Measurements from ENCODE around the gene ARMC9. TPM values are rescaled to one million over a fixed set of nuclear protein-coding genes. Genes with fewer than 3 reads are reported as not detected.
A peak's percentile ranks its signal among the peaks of the same experiment; 100 is the strongest.

Gene ARMC9
- total and polyA plus RNA-seq, 2 of the 13 experiments (the other 11 are each of a cell fraction or from before 2014, with no cell fraction given) = 9.1 to 12.8 TPM

DNA sequence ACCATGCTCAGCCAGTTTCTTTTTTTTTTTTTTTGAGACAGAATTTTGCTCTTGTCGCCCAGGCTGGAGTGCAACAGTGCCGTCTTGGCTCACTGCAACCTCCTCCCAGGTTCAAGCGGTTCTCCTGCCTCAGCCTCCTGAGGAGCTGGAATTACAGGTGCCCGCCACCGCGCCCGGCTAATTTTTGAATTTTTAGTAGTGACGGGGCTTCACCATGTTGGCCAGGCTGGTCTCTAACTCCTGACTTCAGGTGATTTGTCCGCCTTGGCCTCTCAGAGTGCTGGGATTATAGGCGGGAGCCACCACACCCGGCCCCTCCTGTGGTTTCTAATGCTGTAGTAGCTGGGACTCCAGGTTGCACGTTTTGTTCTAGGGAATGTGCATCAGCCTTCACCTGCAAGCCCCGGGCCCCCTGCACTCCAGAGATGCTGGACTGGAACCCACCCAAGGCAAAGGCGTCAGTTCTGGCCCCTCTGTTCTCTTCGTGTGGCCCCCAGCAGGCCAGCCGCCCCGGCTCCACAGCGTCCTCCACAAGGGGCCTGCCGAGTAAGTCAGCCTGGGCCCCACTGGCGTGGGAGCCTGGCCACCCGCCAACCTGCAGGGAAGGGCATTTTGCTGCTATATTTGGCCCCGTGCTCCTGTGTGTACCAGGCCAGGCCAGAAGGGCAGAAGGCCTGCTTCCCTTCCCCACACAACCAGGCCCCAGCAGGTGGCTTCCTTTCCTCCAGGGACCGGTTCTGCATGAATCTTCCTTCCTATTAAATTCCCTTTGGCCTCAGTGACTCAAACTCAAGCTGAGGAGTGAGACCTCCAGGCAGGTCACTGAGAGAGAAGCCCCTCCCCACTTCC is 171.4 kb downstream of the ARMC9 start (continued):
- TF ChIP-seq TRAFD1 (CRISPR knock-in tag; IDR thresholded peaks at IDR 0.05; ENCODE audit: borderline replicate concordance) (no peak), KDM5B (CRISPR knock-in tag; IDR thresholded peaks at IDR 0.05; ENCODE audit: borderline replicate concordance) (no peak), GABPA (IDR thresholded peaks at IDR 0.05; ENCODE audit: low read depth, low read length) (no peak), GABPA (CRISPR knock-in tag; IDR thresholded peaks at IDR 0.05; ENCODE audit: low read depth) (no peak), ZNF274 (CRISPR knock-in tag; IDR thresholded peaks at IDR 0.05) (no peak), IRF2 (CRISPR knock-in tag; IDR thresholded peaks at IDR 0.05) (no peak), SP140L (CRISPR knock-in tag; IDR thresholded peaks at IDR 0.05; ENCODE audit: borderline replicate concordance) (no peak)

- Histone ChIP-seq H2AFZ (ENCODE audit: low read length) (no peak overlapping the region), H3K9ac (ENCODE audit: insufficient read depth, low read depth, low read length) (no peak overlapping the region), H3K4me2 (ENCODE audit: low read depth, low read length) (no peak overlapping the region), H3K4me3 (replicated peaks in 1 of 3; ENCODE audit: insufficient read depth in 1 of 3, low read depth in 2 of 3, low read length in 3 of 3) (no peak overlapping the region), H3K36me3 (replicated peaks in 1 of 2; ENCODE audit: control insufficient read depth in 1 of 2, insufficient read depth in 2 of 2, low read length in 2 of 2) (no peaks in the 10 kb centered on the region), H3K27ac (ENCODE audit: extremely low read length, insufficient read depth, low read length) (no peak overlapping the region), H3K79me2 (ENCODE audit: insufficient read depth, low read length) (no peaks in the 10 kb centered on the region), H3K4me1 (ENCODE audit: insufficient read depth, low read length) (peaks cover 9% of the 10 kb centered on the region), H4K20me1 (ENCODE audit: insufficient read depth, low read length) (no peaks in the 10 kb centered on the region), H3K9me3 (ENCODE audit: low read length) (no peaks in the 10 kb centered on the region), H3K27me3 (ENCODE audit: control insufficient read depth in 1 of 2, insufficient read depth in 2 of 2, low read length in 2 of 2) (no peaks in the 10 kb centered on the region)
- no TSS peak for BruUV-seq (replicated peaks)
- 92% methylated on average over 2 of the region's 6 CpGs for WGBS (ENCODE audit: low lambda C conversion rate)
- no peak for FAIRE-seq
- ATAC-seq = peak; percentile 7; the same call in 2 of the 3 replicates
- in situ Hi-C loops (cut with HindIII; ENCODE audit: extremely low pct_ligation_motif_present, low pct_unique_long_range_greater_than_20kb) (no loop called here), intact Hi-C loops (cut with micrococcal nuclease; ENCODE audit: unreplicated experiment) (no loop called here)
- CTCF ChIA-PET (ENCODE audit: low intra/inter-chr PET ratio, low total read pairs) = no interaction called here
- DNase-seq (ENCODE audit: low spot score) = no peak
- POLR2A ChIA-PET = no interaction called here
- TF ChIP-seq ZNF670 (CRISPR knock-in tag; IDR thresholded peaks at IDR 0.05; ENCODE audit: borderline replicate concordance) (no peak), ZNF33A (CRISPR knock-in tag; IDR thresholded peaks at IDR 0.05; ENCODE audit: borderline replicate concordance) (no peak), RXRA (CRISPR knock-in tag; IDR thresholded peaks at IDR 0.05) (no peak), ERF (CRISPR knock-in tag; IDR thresholded peaks at IDR 0.05) (no peak), CENPT (CRISPR knock-in tag; IDR thresholded peaks at IDR 0.05; ENCODE audit: low read depth) (no peak), ZNF496 (CRISPR knock-in tag; IDR thresholded peaks at IDR 0.05; ENCODE audit: insufficient replicate concordance) (no peak), KLF16 (CRISPR knock-in tag; IDR thresholded peaks at IDR 0.05) (no peak), HNRNPUL1 (IDR thresholded peaks at IDR 0.05; ENCODE audit: low read depth, low read length) (no peak)
- TF ChIP-seq, protein P1, sequence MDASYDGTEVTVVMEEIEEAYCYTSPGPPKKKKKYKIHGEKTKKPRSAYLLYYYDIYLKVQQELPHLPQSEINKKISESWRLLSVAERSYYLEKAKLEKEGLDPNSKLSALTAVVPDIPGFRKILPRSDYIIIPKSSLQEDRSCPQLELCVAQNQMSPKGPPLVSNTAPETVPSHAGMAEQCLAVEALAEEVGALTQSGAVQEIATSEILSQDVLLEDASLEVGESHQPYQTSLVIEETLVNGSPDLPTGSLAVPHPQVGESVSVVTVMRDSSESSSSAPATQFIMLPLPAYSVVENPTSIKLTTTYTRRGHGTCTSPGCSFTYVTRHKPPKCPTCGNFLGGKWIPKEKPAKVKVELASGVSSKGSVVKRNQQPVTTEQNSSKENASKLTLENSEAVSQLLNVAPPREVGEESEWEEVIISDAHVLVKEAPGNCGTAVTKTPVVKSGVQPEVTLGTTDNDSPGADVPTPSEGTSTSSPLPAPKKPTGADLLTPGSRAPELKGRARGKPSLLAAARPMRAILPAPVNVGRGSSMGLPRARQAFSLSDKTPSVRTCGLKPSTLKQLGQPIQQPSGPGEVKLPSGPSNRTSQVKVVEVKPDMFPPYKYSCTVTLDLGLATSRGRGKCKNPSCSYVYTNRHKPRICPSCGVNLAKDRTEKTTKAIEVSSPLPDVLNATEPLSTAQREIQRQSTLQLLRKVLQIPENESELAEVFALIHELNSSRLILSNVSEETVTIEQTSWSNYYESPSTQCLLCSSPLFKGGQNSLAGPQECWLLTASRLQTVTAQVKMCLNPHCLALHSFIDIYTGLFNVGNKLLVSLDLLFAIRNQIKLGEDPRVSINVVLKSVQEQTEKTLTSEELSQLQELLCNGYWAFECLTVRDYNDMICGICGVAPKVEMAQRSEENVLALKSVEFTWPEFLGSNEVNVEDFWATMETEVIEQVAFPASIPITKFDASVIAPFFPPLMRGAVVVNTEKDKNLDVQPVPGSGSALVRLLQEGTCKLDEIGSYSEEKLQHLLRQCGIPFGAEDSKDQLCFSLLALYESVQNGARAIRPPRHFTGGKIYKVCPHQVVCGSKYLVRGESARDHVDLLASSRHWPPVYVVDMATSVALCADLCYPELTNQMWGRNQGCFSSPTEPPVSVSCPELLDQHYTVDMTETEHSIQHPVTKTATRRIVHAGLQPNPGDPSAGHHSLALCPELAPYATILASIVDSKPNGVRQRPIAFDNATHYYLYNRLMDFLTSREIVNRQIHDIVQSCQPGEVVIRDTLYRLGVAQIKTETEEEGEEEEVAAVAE (CRISPR knock-in tag; IDR thresholded peaks at IDR 0.05; ENCODE audit: borderline replicate concordance) = no peak
Observed at GRCh38 chr2:231370429-231370748, 172.0 kb downstream of the ARMC9 start.

Data from HepG2 (cell line).